Activated naive CD4-positive, alpha-beta T cell treated with anti-CD3 and anti-CD28 coated beads, Interleukin-2, amount 50 U/mL, for 24 hours (primary cell): ENCODE measurements around the gene LPP.

ENCODE experiments used
- H3K27ac Mint-ChIP-seq: one replicate; pipeline ENCODE4 v1.8.0; 2021; ENCODE audit warnings: mild to moderate bottlenecking, mixed read lengths
- H3K27me3 Mint-ChIP-seq: one replicate; pipeline ENCODE4 v1.8.0; 2021; ENCODE audit warnings: mixed read lengths
- H3K36me3 Mint-ChIP-seq: one replicate; pipeline ENCODE4 v1.8.0; 2021; ENCODE audit warnings: mixed read lengths
- H3K4me1 Mint-ChIP-seq: one replicate; pipeline ENCODE4 v1.8.0; 2021; ENCODE audit warnings: mixed read lengths
- H3K4me3 Mint-ChIP-seq: one replicate; pipeline ENCODE4 v1.8.0; 2021; ENCODE audit warnings: mild to moderate bottlenecking, mixed read lengths
- H3K9me3 Mint-ChIP-seq: one replicate; pipeline ENCODE4 v1.8.0; 2021; ENCODE audit warnings: mixed read lengths

The LPP gene

DNA sequence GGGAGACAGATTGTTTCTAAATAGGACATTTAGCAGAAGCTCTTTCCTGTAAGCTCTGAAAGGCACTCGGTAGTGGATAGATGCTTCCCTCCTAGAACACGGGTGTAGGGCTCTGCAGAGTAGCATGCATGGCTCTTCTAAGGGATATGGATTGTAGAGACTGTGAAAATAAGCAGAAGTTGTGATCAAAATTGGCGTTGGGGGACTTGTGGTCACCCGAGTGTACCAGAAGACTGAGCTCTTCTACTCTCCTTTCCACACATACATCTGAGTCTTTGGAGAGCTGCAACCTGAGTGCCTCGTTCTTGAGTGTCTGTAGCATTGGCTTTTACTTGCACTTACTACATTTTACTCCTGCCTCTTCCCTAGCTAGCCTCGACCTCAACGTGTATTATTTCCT lies 197.7 kb downstream of the LPP start:
- Mint-ChIP-seq H3K4me3 (no peak overlapping the region), H3K27ac (no peak overlapping the region), H3K27me3 (no peaks in the 10 kb centered on the region)

DNA sequence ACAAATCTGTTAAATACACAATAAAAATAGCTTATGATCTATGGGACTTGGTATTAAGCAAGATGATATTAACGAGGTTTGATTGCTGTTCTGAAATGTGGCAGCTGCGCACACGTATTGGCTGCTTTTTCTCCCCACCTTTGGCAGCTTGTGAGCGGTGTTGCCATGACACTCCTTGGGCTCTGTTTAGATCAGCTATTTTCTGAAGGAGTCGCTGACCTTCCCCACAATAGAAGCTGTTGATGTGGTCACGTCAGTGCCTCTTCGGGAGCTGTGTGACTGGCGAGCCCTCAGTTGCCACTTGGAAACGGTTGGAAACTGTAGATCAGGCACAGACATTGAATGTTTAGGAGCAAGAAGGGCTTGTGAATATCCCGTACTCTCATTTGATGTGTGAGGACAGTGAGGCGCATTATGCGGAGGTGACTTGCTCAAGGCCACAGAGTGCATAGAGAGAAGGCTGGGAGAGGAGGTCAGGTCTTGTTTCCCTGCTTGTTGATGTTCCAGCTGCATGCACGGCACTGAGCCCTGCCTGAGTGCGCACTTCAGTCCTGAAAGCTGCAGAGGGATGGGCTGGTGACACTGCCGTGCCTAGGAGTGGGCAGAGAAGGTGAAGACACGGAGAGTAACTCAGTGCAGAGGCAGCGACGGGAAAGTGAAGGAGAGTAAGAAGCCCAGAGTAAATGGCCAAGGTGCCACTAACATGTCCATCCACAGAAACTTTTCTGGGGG lies 198.4 kb downstream of the LPP start:
- Mint-ChIP-seq H3K4me1 (peaks cover 9% of the 10 kb centered on the region), H3K9me3 (no peaks in the 10 kb centered on the region), H3K27me3 (no peaks in the 10 kb centered on the region), H3K4me3 (no peak overlapping the region), H3K36me3 (peaks cover 5% of the 10 kb centered on the region), H3K27ac (no peak overlapping the region)

More for the DNA sequence above, 197.7 kb downstream of the LPP start:
- Mint-ChIP-seq H3K4me1 (peaks cover 11% of the 10 kb centered on the region), H3K9me3 (no peaks in the 10 kb centered on the region), H3K36me3 (peaks cover 5% of the 10 kb centered on the region)

GRCh38 chr3:188353426-188353825 lies 199.5 kb downstream of the LPP start:
- Mint-ChIP-seq H3K9me3 (no peaks in the 10 kb centered on the region), H3K4me3 (no peak overlapping the region), H3K27ac (no peak overlapping the region), H3K27me3 (no peaks in the 10 kb centered on the region), H3K4me1 (peaks cover 12% of the 10 kb centered on the region), H3K36me3 (peaks cover 3% of the 10 kb centered on the region)

GRCh38 chr3:188358787-188359493 lies 205.0 kb downstream of the LPP start:
- H3K27ac Mint-ChIP-seq: peak overlapping the region; percentile 18
- no peaks in the 10 kb centered on the region for H3K27me3 Mint-ChIP-seq
- no peaks in the 10 kb centered on the region for H3K9me3 Mint-ChIP-seq
- H3K36me3 Mint-ChIP-seq: no peaks in the 10 kb centered on the region
- peaks cover 52% of the 10 kb centered on the region for H3K4me1 Mint-ChIP-seq
- peak overlapping the region; percentile 75 for H3K4me3 Mint-ChIP-seq

DNA sequence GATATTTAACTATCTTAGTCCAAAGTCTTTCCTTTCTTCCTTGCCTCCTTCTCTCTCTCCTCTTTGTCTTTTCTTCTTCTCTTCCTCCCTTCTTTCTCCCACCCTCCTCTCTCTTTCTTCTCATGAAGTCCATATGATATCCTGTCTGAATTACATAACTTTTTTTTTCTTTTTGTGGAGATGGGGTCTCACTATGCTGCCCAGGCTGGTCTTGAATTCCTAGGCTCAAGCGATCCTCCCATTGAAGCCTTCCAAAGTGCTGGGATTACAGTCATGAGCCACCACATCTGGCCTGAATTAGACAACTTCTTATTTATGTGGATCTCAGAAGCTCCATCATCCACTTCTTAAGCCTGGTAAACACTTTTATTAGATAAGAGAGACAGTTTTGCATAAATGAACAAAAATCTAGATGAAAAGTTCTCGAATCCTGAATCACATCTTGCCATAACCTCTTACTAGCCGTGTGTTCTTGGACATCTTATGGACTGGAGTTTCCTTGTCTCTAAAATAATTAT lies 206.5 kb downstream of the LPP start:
- Mint-ChIP-seq H3K36me3 (peaks cover 4% of the 10 kb centered on the region), H3K4me3 (no peak overlapping the region), H3K4me1 (peaks cover 51% of the 10 kb centered on the region), H3K9me3 (no peaks in the 10 kb centered on the region), H3K27ac (peak overlapping the region; percentile 5), H3K27me3 (no peaks in the 10 kb centered on the region)

- H3K9me3 Mint-ChIP-seq: no peaks in the 10 kb centered on the region
- H3K4me1 Mint-ChIP-seq: peaks cover 51% of the 10 kb centered on the region
- H3K27ac Mint-ChIP-seq: no peak overlapping the region
- peak overlapping the region; percentile 35 for H3K4me3 Mint-ChIP-seq
- H3K27me3 Mint-ChIP-seq: no peaks in the 10 kb centered on the region
- peaks cover 4% of the 10 kb centered on the region for H3K36me3 Mint-ChIP-seq
Measured at GRCh38 chr3:188361888-188362287, 207.9 kb downstream of the LPP start.

DNA sequence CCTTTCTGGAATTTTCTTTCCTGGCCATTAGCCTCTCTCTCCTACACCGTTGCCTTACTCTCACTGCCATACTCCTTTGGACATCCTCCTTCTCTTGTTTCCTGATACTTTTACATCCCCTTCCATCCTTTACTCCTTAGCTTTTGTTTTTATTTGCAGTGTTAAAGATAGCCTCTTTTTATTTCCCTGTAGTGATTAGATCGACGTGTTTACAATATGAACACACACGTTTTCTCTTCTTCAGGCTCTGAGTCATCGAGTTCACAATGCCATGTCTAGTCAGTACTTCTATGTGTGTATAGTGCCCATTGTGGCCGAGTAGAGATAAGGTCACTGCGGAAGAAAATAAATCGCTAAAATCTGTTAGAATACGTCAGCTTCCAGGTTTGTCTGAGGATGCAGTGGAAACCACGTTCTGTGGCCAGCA lies 208.5 kb downstream of the LPP start:
- Mint-ChIP-seq H3K36me3 (peaks cover 4% of the 10 kb centered on the region), H3K9me3 (no peaks in the 10 kb centered on the region), H3K27me3 (no peaks in the 10 kb centered on the region), H3K27ac (peak overlapping the region; percentile 53), H3K4me1 (peaks cover 51% of the 10 kb centered on the region), H3K4me3 (peak overlapping the region; percentile 64)

DNA sequence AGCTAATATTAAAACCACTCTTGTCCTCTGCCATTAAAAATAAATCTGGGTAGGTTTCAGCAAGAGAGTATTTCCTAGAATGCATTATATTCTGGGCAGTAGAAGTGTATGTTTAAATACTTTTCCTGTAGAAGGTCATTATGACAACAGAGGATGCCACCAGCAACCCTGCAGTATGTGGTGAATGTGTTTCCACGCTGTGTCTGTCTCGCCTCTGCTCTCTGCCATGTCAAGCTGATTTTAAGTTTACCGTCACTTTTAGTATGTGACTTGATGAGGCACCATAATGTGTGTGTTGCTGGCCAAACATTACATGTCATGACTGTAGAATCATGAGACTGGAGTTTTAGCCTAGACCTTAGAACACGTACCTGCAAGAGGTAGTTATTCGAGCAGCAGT lies 211.2 kb downstream of the LPP start:
- no peaks in the 10 kb centered on the region for H3K9me3 Mint-ChIP-seq
- H3K27me3 Mint-ChIP-seq: no peaks in the 10 kb centered on the region
- H3K27ac Mint-ChIP-seq: no peak overlapping the region
- no peak overlapping the region for H3K4me3 Mint-ChIP-seq
- peaks cover 43% of the 10 kb centered on the region for H3K4me1 Mint-ChIP-seq
- peaks cover 4% of the 10 kb centered on the region for H3K36me3 Mint-ChIP-seq

DNA sequence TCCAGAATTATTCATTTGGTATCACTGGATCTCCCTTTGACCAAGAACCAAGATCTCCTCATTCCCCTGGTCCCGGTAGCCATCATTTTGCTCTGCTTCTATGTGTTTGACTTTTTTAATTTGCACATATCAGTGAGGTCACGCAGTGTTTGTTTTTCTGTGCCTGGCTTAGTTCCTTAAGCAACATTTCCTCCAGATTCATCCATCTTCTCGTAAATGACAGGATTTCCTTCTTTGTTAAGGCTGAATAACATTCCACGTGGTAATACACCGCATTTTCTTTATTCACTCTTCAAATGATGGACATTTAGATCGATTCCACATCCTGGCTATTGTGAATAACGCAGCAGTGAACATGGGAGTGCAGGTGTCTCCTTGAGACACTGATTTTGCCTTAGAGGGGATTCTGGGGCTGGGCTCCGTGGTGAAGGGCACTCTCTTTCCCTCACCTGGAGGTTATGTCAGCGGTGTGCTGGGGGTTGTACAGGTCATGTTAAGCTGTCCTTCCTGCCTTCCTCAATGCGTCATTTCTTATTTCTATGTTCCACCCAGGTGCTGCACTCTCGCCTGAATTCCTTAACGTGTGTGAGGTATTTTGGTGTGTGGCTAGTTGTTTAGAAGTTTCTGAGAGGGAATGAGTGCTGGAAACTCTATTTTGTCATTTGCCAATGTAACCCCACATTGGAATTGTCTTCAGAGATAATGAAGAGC lies 212.2 kb downstream of the LPP start:
- no peak overlapping the region for H3K4me3 Mint-ChIP-seq
- H3K27ac Mint-ChIP-seq: no peak overlapping the region
- peaks cover 36% of the 10 kb centered on the region for H3K4me1 Mint-ChIP-seq
- H3K36me3 Mint-ChIP-seq: peaks cover 4% of the 10 kb centered on the region
- no peaks in the 10 kb centered on the region for H3K27me3 Mint-ChIP-seq
- H3K9me3 Mint-ChIP-seq: no peaks in the 10 kb centered on the region

DNA sequence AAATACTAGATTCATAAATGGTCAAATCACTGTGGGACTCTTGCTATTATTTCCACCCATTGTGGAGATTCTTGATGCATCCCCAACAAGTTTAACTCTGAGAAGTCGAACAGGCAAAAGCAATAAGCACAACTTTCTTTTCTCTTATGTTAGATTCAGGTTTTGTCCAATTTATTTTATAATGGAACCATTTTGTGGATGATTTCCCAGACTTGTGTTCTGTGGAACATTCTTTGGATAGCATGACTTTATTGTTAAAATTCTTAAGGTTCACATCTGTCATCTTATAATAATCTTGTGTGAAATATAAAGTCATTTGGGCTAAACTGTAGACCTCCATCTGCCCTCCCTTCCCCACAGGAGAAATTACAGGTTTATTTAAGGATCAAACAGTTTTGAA lies 213.7 kb downstream of the LPP start:
- Mint-ChIP-seq H3K4me1 (peaks cover 23% of the 10 kb centered on the region), H3K9me3 (no peaks in the 10 kb centered on the region), H3K4me3 (no peak overlapping the region), H3K27ac (no peak overlapping the region), H3K27me3 (no peaks in the 10 kb centered on the region), H3K36me3 (peaks cover 6% of the 10 kb centered on the region)

DNA sequence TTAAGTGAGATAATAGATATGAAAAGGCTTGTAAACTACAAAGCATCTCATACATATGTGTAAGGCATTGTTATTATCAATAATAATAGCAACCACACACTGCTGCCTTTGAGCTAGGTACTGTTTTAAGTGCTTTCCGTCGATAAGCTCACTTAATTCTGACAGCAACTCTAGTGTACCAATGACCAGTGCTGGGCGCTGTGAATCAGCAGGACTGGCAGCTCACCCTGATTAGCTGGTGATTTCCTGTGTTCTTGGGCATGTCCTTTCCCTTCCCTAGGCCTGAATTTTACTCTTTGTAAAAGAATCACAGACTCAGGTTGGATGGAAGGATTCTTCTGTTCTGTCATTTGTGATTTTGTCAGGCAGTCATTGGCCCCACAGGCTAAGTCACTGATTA lies 215.6 kb downstream of the LPP start:
- Mint-ChIP-seq H3K4me3 (no peak overlapping the region), H3K9me3 (no peaks in the 10 kb centered on the region), H3K36me3 (peaks cover 4% of the 10 kb centered on the region), H3K27ac (no peak overlapping the region), H3K4me1 (peaks cover 17% of the 10 kb centered on the region), H3K27me3 (no peaks in the 10 kb centered on the region)

- H3K36me3 Mint-ChIP-seq: peaks cover 4% of the 10 kb centered on the region
- H3K9me3 Mint-ChIP-seq: no peaks in the 10 kb centered on the region
- peaks cover 16% of the 10 kb centered on the region for H3K4me1 Mint-ChIP-seq
- no peak overlapping the region for H3K27ac Mint-ChIP-seq
- H3K4me3 Mint-ChIP-seq: no peak overlapping the region
- no peaks in the 10 kb centered on the region for H3K27me3 Mint-ChIP-seq
Measured at GRCh38 chr3:188370081-188370830, 216.3 kb downstream of the LPP start.

- H3K27me3 Mint-ChIP-seq: no peaks in the 10 kb centered on the region
- H3K36me3 Mint-ChIP-seq: peaks cover 15% of the 10 kb centered on the region
- no peaks in the 10 kb centered on the region for H3K9me3 Mint-ChIP-seq
- H3K27ac Mint-ChIP-seq: no peak overlapping the region
- peaks cover 14% of the 10 kb centered on the region for H3K4me1 Mint-ChIP-seq
- H3K4me3 Mint-ChIP-seq: no peak overlapping the region
Measured at GRCh38 chr3:188378786-188379185, 224.8 kb downstream of the LPP start.

DNA sequence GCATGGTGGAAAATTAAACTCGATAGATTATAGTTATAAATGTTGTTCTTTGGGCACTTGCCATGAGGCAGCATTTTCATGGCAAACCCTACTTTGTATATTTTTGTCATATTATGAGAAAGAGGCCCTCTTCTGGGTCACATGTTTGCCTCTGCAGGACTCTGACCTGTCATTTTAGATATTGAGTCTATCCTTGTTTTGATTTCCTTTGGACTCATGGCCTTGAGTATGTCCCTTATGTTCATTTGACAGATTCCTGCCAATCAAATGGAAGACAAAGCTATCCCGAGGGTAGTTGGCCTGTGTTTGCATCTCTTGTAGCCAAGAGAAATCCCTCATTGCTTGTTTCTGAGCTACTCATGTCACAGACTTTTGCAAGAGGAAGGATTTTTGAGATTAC lies 226.3 kb downstream of the LPP start:
- Mint-ChIP-seq H3K4me1 (peaks cover 18% of the 10 kb centered on the region), H3K4me3 (no peak overlapping the region), H3K9me3 (no peaks in the 10 kb centered on the region)

DNA sequence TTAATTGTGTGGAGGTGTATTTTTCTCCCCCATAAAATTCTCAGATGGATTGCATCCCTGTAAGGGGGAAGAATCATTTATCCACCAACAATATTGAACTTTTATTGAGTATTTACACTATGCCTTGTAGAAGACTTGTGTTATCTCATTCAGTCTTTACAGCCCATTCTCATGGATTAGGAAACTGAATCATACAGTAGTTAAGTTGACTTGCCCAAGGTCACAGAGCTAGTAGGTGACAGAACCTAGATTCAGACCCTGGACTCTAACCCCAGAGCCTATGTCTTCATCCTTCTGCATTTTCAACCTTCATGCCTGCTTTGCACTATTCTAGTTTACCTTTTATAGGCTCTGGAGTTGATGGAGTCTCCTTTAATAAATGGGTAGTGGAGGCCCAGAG lies 226.8 kb downstream of the LPP start:
- Mint-ChIP-seq H3K27ac (no peak overlapping the region), H3K4me1 (peaks cover 17% of the 10 kb centered on the region), H3K9me3 (no peaks in the 10 kb centered on the region), H3K4me3 (no peak overlapping the region), H3K36me3 (peaks cover 14% of the 10 kb centered on the region), H3K27me3 (no peaks in the 10 kb centered on the region)

More for the DNA sequence above, 226.3 kb downstream of the LPP start:
- H3K27ac Mint-ChIP-seq: no peak overlapping the region
- H3K36me3 Mint-ChIP-seq: peaks cover 16% of the 10 kb centered on the region
- no peaks in the 10 kb centered on the region for H3K27me3 Mint-ChIP-seq
